ENCODE measurements around the gene RAI1.

The RAI1 gene

DNA sequence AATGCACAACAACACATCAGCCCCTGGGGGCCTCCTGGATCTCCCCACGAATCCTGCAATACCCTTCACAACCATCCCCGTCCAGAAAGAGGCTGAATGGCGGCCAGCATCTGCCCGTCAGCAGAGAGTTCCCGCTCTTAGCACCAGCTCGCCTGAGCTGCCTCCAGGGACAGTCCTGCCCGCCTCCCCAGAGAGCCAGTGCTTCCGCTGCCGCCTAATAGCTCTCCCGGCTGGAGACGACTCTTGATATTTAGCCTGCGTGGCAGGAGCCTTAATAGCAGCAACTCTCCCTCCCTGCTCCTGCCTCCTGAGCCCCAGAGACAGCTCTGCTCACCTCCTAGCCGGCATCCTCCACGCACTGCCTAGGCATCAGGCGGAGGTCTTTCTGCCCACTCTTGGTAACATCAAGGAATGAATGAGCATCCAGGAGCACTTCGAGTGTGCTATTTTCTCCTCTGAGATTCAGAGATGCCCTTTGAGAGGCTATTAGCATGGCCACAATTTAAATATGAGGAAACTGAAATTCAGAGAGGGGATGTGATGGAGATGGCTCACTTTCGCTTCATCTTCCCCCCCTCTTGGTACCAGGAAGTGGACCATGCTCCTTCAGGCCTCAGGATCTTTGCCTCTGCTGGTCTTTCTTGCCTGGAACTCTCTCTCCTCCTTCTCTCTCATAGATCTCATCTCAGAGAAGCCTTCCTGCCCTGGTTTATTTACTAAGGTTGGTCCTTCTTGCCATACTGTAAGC is 67.9 kb downstream of the RAI1 start:
- DNase-seq (ENCODE audit: low spot score), result no peak

DNA sequence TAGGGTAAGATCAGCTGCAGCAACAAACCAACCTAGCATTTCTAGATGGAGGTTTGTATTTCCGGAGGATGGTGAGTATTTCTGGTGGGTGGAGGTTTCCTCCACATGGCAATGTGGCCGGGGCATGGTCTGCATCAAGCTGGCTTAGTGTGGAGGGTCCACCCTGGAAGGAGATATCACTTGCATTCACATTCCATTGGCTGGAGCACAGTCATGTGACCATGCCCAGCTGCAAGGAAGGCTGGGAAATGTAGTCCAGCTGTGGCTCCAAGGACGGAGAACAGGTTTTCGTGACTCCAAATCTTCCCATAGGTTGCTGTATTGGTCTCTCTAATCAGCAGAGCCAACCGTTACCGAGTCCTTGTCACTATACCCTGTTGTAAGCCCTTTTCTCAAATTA is 68.7 kb downstream of the RAI1 start:
- DNase-seq (ENCODE audit: low spot score), result peak; percentile 65

DNA sequence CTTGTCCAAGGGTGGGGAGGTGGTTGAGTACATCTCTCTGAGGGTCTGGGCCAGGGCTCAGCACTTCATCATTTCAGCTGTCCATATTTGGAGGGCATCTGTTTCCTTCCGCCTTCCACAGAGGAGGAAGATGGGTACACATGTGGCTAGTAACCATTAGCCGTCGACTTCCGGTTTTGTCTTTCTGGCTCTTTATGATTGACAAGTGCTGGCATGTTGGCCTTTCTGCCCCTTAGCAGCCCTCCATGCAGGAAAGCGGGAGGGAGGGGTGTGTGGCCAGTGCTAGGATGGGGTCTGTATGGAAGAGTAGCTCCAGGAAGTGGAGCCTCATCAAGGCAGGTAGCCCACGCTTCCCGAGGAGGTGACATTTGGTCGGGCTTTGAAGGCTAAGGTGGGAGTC is 69.6 kb downstream of the RAI1 start:
- DNase-seq (ENCODE audit: low spot score), result peak; percentile 17

DNA sequence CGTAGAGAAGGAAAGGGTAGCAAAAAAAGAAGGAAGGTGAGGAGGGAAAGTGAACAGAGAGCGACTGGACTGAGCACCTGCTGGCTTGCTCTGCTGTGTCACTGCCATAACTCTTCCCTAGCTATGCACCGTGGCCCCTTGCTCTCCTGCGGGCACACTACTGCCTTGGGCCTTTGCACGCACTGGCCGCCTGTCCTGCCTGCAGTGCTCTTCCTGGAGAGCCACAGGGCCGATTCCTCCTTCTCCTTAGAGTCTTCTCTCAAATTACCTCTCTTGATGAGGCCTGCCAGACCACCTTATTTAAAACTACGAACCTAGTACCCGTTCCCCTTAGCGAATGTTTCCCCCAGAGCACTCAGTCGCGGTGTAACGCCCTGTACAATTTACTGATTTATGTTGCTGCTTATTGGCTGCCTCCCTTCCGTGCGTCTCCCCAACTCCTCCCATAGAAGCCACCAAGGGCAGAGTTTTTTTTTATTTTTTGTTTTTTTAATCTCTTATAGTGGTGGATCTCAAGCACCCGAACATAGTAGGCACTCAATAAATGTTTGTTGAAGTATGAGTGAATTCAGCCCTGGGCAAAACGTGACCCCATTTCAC is 70.3 kb downstream of the RAI1 start:
- peak; percentile 67 for DNase-seq (ENCODE audit: low spot score)

DNA sequence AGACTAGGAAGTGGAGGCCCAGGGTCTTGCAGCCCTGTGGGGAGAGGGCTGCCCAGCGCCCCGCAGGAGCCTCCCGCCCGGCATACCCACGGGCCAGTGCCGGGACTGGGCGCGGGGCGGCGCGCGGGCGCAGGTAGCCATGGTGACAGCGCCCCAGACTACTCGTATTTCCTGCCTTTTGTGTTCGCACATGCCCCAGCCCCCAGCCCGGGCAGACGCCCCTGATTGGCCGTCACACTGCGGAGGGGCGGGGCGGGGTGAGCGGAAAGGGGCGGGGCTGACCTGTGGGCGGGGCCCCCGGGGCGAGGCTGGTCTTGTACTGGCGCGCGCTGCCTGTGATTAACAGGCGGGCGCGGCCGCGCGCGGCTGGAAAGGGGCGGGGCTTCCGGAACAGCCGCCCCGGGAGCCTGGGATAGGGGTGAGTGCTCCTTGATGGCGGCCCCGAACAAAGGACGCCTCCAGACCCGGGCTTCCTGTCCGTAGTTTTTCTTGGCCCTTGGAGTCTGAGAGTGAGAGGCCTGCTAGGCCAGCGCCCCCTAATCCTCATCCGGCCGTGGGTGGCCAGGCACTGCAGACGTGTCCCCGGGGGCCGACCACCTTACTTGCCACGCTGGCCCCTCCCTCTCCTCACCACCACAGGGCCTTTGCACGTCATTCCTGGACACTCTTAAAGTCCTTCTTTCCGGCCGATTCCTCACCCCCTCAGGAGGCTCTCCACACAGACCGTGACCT is 71.0 kb downstream of the RAI1 start:
- DNase-seq (ENCODE audit: low spot score), result peak; percentile 92

DNA sequence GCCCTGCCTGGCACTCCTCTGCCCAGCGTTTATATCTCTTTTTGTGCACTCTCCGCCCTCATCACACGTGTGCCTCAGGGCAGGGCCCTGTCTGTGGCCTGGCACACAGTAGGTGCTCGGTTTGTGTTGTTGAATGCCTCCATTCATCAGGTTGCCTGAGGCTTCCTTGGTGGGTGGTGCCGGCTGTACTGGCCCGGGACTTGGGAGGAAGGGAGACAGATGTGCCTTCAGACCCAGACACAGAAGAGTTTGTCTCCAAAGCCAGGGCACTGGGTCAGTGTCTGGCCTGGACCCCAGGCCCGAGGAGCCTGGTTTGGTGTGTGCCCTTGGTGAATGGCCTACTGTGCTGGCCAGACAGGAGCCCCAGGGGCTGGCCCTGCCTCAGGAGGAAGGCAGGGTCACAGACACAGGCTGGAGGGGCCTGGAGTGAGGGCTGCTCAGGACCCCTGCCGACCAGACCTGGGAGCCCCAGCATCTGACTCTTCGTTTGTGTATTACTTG is 71.6 kb downstream of the RAI1 start:
- peak; percentile 57 for DNase-seq (ENCODE audit: low spot score)

DNA sequence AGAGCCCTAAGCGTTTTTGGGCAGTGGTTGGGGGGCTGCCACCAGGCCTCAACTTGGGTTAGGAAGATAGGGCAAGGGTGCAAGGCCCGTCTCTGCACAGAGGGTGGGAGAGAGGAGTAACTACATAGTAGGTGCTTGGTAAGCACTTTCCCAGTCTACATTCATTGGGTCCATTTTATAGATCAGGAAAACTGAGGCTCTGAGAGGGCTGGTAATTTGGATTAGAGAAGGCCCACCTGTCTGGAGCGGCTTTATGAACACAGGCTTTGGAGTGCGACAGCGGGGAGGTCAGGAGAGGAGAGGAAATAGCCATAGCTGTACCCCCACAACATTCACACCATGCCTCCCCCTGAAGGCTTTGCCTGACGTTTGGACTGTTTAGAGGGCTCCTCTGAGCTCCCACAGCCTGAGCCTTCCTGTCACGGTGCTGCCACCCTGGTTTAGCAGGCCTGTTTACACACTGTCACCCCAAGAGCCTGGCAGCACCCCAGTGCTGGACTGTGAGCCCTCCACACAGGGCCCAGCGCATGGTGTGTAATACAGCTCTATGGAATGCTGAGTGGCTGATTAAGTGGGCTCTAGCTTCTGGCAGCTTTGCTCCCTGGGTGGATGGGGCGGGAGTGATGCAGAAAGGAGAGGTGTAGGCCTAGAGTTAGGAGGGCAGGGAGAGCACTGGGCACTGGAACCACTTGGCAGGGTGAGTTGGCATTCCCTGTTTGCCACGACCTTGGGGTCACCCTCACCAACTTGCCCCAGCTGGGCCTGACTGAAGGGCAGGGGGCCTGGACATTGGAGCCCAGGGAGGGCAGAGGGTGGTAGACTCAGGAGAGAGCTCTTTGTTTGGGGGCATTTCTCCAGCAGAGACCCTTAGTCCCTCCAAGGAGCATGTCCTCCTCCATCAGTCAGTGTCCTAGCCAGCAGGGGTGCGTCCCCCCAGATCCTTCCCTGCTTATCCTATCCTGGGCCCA is 73.7 kb downstream of the RAI1 start:
- no peak for DNase-seq (ENCODE audit: low spot score)

DNA sequence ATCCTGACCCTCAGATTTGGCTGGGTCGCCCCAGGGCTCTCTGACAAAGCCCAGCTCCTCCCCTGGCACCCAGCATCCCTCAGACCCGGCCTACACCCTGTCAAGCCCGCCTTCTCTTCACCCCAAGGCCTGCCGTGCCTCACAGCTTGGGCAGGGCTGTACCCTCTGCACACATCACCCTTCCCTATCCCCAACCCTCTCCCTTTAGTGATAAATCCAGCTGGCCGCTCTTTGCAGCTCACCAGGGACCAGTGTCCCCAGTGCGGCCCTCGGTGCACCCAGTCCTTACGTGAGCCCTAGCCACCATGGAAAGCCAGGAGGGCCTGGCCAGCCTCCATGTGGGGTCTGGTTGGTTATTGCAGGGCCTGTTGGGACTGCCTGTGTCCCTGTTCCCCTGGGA is 74.5 kb downstream of the RAI1 start:
- no peak for DNase-seq (ENCODE audit: low spot score)

DNA sequence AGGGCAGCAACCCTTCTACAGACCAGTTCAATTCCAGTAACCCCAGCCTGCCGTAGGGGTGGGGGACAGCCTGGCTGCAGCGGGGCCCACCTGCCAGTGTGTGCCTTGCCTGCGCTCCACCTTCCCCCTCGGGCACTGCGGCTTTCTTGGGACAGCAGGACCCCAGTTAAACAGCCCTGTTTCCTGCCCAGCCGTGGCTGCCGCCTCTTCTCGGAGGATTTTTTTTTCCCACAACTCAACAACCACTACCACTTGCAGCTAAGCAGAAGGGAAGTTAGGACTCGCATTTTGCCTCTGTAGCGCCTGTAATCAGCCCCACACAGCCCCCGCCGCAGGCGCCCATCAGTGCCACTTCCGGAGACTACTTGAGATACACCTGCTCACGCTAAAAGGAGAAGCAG is 76.1 kb downstream of the RAI1 start:
- no peak for DNase-seq (ENCODE audit: low spot score)

DNA sequence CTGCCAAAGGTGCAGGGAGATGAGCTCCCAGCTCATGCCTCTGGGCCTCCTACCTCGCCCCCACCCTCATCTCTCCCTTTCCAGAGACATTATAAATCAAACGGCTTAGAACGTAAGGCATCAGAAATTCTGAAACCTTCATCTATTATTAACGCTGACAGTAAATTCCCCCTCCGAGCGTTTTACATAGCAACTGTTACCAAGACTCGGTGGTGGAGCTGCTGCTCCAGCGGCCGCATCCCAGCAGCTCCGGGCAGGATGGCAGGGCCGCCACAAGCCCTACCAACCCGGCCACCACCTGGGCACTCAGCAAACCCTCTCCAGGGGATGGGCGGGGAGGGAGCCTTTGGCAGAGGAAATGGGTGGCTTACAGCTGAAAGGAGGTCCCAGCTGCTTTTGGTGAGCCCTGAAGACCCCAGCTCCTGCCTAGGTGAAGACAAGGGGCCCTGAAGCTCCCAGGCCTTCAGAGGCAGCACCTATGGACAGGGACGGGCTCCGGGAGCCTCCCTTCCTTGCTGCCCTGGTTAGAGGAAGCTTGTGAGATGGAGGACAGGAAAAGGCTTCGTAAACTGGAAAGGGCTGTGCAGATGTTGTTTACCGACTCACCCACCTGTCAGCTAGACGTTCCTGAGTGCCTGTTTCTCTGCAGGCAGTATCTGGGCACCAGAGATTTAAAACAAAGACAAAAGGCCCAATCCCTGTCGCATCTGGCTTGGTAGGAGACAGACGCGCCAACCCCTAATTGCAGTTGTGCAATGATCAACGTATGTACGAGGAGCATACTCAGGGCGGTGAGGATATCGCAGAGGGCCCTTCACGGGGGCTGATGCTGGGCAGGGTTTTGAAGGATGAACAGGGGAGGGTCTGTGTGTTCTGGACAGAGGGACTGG is 76.9 kb downstream of the RAI1 start:
- DNase-seq (ENCODE audit: low spot score), result no peak

DNA sequence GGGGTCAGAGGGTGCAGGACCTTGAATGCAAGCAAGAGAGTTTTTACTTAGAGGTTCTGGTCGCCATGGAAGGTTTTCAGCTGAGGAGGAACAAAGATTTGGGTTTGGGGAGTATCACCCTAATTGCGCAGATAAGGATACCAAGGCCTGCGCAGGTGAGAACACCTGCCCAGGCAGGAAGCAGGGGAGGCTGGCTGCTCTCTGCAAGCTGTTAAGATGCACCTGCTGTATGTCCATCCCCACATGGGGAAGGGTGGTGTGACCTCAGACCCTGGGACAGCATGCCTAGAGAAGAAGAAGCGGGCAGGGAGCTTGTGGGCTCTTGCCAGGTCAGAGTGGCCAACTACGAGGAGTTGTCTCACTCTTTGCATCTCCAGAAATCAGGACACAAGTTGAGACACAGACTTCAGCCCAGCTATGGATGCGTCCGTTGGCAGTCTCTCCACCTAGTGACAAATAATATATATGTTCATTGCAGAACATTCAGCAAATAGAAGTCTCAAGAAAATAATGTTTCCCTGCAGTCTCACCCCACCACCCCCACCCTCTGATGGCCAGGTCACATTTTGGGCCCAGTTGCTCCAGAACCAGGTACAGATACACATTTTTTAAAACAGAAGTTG is 77.8 kb downstream of the RAI1 start:
- no peak for DNase-seq (ENCODE audit: low spot score)

DNA sequence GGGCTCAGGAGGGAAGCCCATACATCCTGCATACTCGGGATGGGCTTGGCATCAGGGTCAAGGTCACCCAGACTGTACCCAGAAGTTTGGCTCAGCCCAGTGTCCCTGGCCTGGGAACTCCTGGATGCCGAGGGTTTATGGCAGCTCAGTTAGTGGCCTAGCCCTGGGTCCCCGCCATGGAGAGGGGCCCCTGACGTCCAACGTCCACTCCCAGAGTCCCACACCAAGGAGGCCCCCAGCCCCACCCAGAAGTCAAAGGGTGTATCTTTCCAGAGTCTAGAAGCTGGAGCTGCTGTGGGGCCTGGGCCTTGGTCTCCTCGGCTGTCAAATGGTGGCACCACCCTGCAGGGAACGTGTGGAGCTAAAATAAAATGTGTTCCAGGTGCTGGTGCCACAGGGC is 79.1 kb downstream of the RAI1 start:
- DNase-seq (ENCODE audit: low spot score), result no peak

DNA sequence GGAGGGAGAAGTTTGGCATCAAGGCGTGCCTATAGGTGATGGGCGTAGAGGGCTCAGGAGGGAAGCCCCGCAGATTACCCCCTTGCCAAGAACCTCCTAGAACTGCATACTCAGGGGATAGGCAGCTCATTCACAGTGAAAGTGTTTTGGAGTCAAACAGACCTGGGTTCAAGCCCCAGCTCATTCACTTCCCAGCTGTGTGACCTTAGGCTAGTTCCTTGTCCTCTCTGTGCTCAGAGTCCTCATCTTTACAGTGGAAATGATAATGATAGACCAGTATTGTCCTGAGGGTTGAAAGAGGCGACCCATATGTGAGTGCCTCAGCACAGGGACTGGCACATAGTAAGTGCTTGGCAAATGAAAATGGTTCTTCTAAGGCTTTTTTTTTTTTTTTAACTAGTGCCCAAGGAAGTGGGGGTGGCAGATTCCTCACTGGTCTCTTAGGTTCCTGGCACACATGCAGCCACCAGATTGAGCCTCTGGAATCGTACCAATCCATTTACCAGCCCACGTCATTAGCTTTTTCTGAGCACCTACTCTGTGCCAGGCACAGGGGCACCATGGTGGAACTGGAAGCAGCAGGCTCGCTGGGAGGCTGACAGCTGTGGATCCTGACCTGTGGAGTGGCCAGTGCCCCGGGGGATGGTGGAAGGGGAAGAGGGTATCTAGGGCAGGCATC is 79.8 kb downstream of the RAI1 start:
- DNase-seq (ENCODE audit: low spot score), result no peak

DNA sequence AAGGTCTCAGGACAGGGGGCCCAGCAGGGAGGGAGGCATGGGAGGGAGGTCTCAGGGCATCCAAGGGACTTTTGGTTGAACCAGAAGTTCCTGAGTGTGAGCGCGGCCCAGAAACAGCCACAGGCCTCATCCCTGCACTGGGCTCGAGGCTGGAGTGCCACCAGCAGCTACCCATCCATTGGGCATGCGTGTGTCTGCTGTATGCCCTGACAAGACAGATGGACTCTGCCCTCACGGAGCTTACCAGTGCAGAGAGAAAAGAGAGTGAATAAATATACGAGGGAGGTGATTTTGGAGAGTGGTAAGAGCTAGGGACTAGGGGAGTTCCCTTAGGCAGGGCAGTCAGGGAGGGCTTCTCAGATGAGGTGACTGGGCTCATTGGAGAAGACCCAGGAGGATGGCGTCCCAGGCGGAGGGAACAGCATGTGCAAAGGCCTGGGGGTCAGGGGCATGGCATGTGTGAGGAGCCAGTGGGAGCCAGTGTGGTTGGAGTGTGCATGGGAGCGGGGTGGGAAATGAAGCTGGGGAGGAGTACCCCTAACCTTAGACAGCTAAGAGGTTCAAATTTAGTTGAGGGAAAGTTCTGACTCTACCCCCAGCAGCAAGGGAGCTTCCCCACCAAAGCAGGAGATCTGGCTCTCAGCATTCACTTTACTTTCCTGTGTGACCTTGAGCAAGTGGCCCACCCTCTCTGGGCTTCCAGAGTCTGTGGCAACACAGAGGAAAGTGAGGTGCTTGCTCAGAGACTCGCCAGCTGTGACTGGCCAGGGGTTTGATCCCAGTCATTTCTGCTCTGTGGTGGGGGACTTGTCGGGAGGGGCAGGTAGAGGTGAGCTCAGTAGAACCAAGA is 80.9 kb downstream of the RAI1 start:
- no peak for DNase-seq (ENCODE audit: low spot score)

DNA sequence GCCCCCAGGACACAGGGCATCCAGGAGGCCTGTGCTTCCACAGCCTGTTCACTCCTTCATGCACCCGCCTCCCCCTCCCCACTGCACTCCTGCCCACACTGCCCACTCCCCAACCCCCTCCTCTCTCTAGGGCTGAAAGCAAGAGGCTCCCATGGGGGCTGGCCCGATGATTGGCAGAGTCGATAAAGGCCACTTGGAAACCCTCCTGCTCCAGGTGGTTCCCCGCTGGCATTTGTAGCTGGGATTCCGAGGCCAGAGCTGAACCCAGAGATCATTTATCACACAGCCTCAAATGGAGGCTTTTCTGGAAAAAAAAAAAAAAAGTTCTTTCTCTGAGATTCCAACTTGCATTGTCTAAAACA is 81.5 kb downstream of the RAI1 start:
- no peak for DNase-seq (ENCODE audit: low spot score)

DNA sequence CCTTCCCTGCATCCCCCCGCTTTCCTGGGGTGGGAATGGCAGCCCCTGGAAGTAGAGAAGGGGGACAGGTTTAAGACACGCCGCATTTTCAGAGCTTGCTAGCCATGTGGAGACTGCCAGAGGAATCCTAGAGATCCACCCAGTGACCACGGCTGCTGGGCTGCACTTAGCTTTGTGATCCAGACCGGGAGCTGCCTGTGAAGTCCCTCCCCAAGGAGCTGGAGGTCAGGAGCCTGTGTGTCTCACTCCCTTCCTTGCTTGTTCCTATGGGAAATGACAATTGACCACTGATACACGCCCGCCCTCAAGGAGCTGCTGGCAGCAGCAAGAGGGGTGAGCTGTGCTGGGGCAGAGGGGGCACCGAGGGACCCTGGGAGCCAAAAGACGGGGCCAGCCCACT is 81.9 kb downstream of the RAI1 start:
- DNase-seq (ENCODE audit: low spot score), result no peak

DNA sequence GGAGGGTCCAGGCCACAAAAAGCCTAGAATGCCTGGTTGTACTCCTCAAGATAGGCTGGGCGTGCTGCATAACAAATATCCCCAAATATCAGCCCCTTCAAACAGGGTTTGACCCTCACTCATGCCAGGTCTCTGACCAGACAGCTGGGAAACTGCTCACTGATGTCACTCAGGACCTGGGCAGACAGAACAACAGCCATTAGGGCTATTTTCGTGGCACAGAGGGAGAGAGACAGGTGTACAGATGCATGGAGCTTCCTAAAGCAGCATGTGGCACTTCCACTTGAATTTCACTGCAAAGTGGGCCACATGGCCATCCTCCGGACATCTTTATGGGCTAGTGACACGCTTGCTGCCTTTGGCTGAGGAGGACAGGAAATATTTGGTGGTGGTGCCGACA is 82.5 kb downstream of the RAI1 start:
- DNase-seq (ENCODE audit: low spot score), result no peak

DNA sequence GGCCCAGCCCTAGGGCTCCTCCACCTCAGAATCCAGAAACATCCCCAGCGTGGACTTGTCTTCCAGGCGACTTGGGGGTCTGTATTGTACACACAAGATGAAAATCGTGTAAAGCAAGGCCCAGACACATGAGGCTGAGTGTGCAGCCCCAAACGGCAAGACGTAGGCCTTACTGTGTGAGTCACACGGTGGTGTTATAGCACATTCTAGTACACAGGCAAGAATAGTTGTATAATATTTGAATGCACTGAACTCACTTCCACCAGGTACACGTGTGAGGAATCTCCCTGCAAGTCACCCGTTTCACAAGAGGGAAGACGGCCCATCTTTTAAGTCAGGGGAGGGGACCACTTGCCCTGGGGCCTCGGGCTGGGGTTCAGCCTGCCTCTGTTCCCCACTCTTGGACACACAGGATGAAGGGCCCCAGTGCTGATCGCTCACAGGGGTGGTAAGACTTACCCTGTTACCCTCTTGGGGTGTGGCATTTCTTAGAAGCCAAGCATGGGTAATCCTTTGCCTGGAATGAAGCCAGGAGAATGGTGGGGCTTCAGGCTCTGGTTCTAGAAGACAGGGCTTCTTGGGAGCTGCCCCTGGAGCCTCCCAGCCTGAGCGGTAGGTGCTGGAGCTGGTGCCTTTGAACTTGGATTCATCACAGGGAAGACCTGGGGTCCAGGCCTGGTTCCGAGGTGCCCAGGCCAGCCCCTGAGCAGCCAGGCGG is 84.3 kb downstream of the RAI1 start:
- DNase-seq (ENCODE audit: low spot score), result peak; percentile 67
